Upper lobe of left lung (tissue), 6 donors: Measurements from ENCODE around the gene TELO2. TPM values are rescaled to one million over a fixed set of nuclear protein-coding genes. Genes with fewer than 3 reads are reported as not detected.

ENCODE experiments used
- ATAC-seq, 2 donors: fragments of 200-7000 bp; cut with Tn5 transposase; one replicate each; pipeline ENCODE4 v1.9.1; 2022; ENCODE audit warnings: mild to moderate bottlenecking in 2 of 2, moderate library complexity in 2 of 2; ENCODE audit not compliant: low FRiP score in 2 of 2
- DNase-seq, 2 donors: peaks; one replicate each; pipeline ENCODE4 v3.0.0-alpha.2; 2019 to 2020
- H3K27ac ChIP-seq, 4 donors: fragments of 200-600 bp; sonication (generic); one replicate each; pipeline ENCODE4 v1.5.1; 2016 to 2019
- H3K27me3 ChIP-seq, 4 donors: fragments of 200-600 bp; sonication (generic); one replicate each; pipeline ENCODE4 v1.5.1; 2017 to 2019
- H3K36me3 ChIP-seq, 4 donors: fragments of 200-600 bp; sonication (generic); one replicate each; pipeline ENCODE4 v1.5.1; 2016 to 2019
- H3K4me1 ChIP-seq, 4 donors: fragments of 200-600 bp; sonication (generic); one replicate each; pipeline ENCODE4 v1.5.1; 2018 to 2019
- H3K4me3 ChIP-seq, 4 donors: fragments of 200-600 bp; sonication (generic); one replicate each; pipeline ENCODE4 v1.5.1; 2017 to 2019; ENCODE audit warnings: mild to moderate bottlenecking in 2 of 4, moderate library complexity in 1 of 4
- H3K9me3 ChIP-seq, 4 donors: fragments of 200-600 bp; sonication (generic); one replicate each; pipeline ENCODE4 v1.5.1; 2018 to 2019
- CTCF ChIP-seq, 6 experiments: fragments of 450-650 bp in 4 of 6; fragments of 200-600 bp in 2 of 6; sonication (generic) in 2 of 6; IDR thresholded peaks; one replicate each; pipeline ENCODE4 v1.5.1; 2016 to 2019; ENCODE audit warnings: antibody characterized with exemption in 6 of 6
- EP300 ChIP-seq, 4 donors: sonication (generic); formaldehyde crosslinking; IDR thresholded peaks; one replicate each; pipeline ENCODE4 v1.5.1; 2017; ENCODE audit warnings: antibody characterized with exemption in 4 of 4, control low read depth in 2 of 4
- POLR2A ChIP-seq, 4 donors: fragments of 450-650 bp; IDR thresholded peaks; one replicate each; pipeline ENCODE4 v1.5.1; 2016 to 2017; ENCODE audit warnings: antibody characterized with exemption in 4 of 4, mild to moderate bottlenecking in 2 of 4
- POLR2AphosphoS5 ChIP-seq, 2 donors: sonication (generic); formaldehyde crosslinking; IDR thresholded peaks; one replicate each; pipeline ENCODE4 v1.5.1; 2017; ENCODE audit warnings: antibody characterized with exemption in 2 of 2
- WGBS, 2 donors: methylation state at CpG; one replicate each; pipeline ENCODE4 v1.1.5; 2017 to 2018; 5-methylcytosine and 5-hydroxymethylcytosine counted together
- total RNA-seq, 6 donors: library from RNA; depleted of rRNA in 4 of 6; stranded (reverse); fragments of >200 nt in 4 of 6; gene quantifications; one replicate each; pipeline versions ENCODE4 v1.1.0 to v1.2.1, GENCODE V29; 2016 to 2021
- donor health status: DM: no; HTN: no; CAD: no; lungs with moderate emphysema.
- donor health status: DM: no; HTN: yes; CAD: no; lungs with severe emphysema.

TELO2 gene
- total RNA-seq, 6 donors from 2014 or later, result 13.8 to 130 (median 41.5) TPM

- H3K9me3 ChIP-seq, result no peaks in the 10 kb centered on the region
- WGBS, 2 donors, result 71% methylated on average over 2 of the region's 2 CpGs; no CpG with 5 or more reads in 1 of the 2 donors
- H3K4me1 ChIP-seq, result peaks cover 80 to 100% (median 86%) of the 10 kb centered on the region in 4 donors
- no peak overlapping the region for H3K4me3 ChIP-seq
- H3K36me3 ChIP-seq, result peaks cover 3 to 83% (median 58%) of the 10 kb centered on the region in 4 donors
- no peak for DNase-seq
- peak overlapping the region; percentile 73 to 93 (median 76) for H3K27ac ChIP-seq
- H3K27me3 ChIP-seq, result no peaks in the 10 kb centered on the region
- TF ChIP-seq EP300 (IDR thresholded peaks at IDR 0.05) (no peak), CTCF (IDR thresholded peaks at IDR 0.05) (no peak), POLR2A (IDR thresholded peaks at IDR 0.05) (no peak), POLR2AphosphoS5 (IDR thresholded peaks at IDR 0.05) (no peak)
- ATAC-seq, result no peak
These were observed 49.0 kb downstream of the TELO2 start for GRCh38 chr16:1542166-1542500.

- Histone ChIP-seq H3K4me1 (peaks cover 84 to 100% (median 90%) of the 10 kb centered on the region in 4 donors), H3K36me3 (peaks cover 3 to 83% (median 54%) of the 10 kb centered on the region in 4 donors), H3K27me3 (no peaks in the 10 kb centered on the region), H3K27ac (peak overlapping the region; percentile 73 to 93 (median 76)), H3K4me3 (peak overlapping the region in 1 of 4 donors; percentile 17), H3K9me3 (no peaks in the 10 kb centered on the region)
- TF ChIP-seq POLR2A (IDR thresholded peaks at IDR 0.05) (no peak), POLR2AphosphoS5 (IDR thresholded peaks at IDR 0.05) (no peak), CTCF (IDR thresholded peaks at IDR 0.05) (no peak), EP300 (IDR thresholded peaks at IDR 0.05) (no peak)
- ATAC-seq, result no peak
- DNase-seq, result peak in 1 of 2 donors; percentile 59
- 92 to 93% methylated on average over 11 to 17 of the region's 18 CpGs for WGBS, 2 donors
These were observed 49.4 kb downstream of the TELO2 start for GRCh38 chr16:1542533-1542932.

- Histone ChIP-seq H3K4me1 (peaks cover 83 to 99% (median 91%) of the 10 kb centered on the region in 4 donors), H3K27me3 (no peaks in the 10 kb centered on the region), H3K4me3 (peak overlapping the region in 1 of 4 donors; percentile 17), H3K27ac (peak overlapping the region; percentile 73 to 93 (median 76)), H3K9me3 (no peaks in the 10 kb centered on the region), H3K36me3 (peaks cover 3 to 82% (median 49%) of the 10 kb centered on the region in 4 donors)
- DNase-seq, result peak; percentile 55 to 71
- 28 to 38% methylated on average over 19 to 29 of the region's 30 CpGs for WGBS, 2 donors
- peak; percentile 70 to 79 for ATAC-seq
- TF ChIP-seq CTCF (IDR thresholded peaks at IDR 0.05) (no peak), EP300 (IDR thresholded peaks at IDR 0.05) (peak in 2 of 4 donors; percentile 7 to 44), POLR2A (IDR thresholded peaks at IDR 0.05) (no peak), POLR2AphosphoS5 (IDR thresholded peaks at IDR 0.05) (peak; percentile 53 to 55)
These were observed 50.1 kb downstream of the TELO2 start for GRCh38 chr16:1543085-1543896.

GRCh38 chr16:1545044-1546040 is 52.2 kb downstream of the TELO2 start:
- Histone ChIP-seq H3K9me3 (no peaks in the 10 kb centered on the region), H3K4me1 (peaks cover 88 to 96% (median 91%) of the 10 kb centered on the region in 4 donors), H3K27ac (peak overlapping the region; percentile 75 to 93 (median 82)), H3K4me3 (peak overlapping the region in 3 of 4 donors; percentile 8 to 26 (median 20)), H3K36me3 (peaks cover 3 to 83% (median 49%) of the 10 kb centered on the region in 4 donors), H3K27me3 (no peaks in the 10 kb centered on the region)
- WGBS, 2 donors, result 42 to 60% methylated on average over 26 of the region's 26 CpGs
- TF ChIP-seq EP300 (IDR thresholded peaks at IDR 0.05), result peak in 2 of 4 donors; percentile 54 to 86
- no peak for TF ChIP-seq CTCF (IDR thresholded peaks at IDR 0.05)
- no peak for TF ChIP-seq POLR2AphosphoS5 (IDR thresholded peaks at IDR 0.05)
- no peak for TF ChIP-seq POLR2A (IDR thresholded peaks at IDR 0.05)
- DNase-seq (peak in 1 of 2 donors; percentile 51), ATAC-seq (no peak)
